Measurements from ENCODE around the gene MTHFS.

The MTHFS gene

DNA sequence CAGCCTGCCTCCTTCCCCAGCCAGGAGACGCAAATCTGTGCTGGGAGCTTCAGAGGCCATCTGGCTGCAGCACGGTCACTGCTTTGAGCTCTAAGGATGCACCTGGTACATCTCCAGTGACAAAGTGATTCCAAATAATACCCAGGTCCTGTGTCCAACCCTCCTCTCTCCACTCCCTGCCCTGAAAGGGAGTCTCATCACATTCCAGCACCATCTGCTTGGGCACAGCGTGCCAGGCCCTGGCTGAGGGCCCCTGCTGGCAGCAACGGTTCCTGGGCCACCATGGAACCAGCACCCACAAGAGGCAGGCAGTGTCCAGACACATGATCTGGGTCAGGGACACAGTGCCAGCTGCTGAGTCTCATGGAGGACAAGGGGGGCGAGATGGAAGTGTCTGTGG, 81.3 kb downstream of the MTHFS start:
- TF ChIP-seq, protein P1, sequence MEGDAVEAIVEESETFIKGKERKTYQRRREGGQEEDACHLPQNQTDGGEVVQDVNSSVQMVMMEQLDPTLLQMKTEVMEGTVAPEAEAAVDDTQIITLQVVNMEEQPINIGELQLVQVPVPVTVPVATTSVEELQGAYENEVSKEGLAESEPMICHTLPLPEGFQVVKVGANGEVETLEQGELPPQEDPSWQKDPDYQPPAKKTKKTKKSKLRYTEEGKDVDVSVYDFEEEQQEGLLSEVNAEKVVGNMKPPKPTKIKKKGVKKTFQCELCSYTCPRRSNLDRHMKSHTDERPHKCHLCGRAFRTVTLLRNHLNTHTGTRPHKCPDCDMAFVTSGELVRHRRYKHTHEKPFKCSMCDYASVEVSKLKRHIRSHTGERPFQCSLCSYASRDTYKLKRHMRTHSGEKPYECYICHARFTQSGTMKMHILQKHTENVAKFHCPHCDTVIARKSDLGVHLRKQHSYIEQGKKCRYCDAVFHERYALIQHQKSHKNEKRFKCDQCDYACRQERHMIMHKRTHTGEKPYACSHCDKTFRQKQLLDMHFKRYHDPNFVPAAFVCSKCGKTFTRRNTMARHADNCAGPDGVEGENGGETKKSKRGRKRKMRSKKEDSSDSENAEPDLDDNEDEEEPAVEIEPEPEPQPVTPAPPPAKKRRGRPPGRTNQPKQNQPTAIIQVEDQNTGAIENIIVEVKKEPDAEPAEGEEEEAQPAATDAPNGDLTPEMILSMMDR (IDR thresholded peaks at IDR 0.05; ENCODE audit: borderline replicate concordance, insufficient read depth, low read depth, low read length), result no peak
- no peak overlapping the region for H3K4me3 ChIP-seq (ENCODE audit: low read depth, low read length)

DNA sequence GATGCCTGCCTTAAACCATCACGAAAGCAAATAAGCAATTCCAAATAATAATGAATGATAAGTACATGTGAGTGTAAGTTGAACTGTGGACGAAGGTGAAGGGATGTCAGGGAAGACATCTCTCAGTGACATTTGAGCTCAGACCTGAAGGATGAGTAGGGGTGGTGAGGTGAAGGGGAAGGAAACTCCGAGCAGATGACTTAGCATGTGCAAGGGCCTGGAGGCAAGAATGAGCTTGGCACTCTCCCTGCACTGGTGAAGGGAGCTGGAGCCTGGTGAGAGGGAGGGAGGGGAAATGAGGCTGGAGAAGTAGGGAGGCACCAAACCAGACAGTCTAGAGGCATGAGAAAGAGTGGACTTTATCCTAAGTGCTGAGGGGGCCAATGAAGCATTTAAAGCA, 84.3 kb downstream of the MTHFS start:
- H3K4me3 ChIP-seq (ENCODE audit: low read depth, low read length), result no peak overlapping the region
- TF ChIP-seq, protein P1 (IDR thresholded peaks at IDR 0.05; ENCODE audit: borderline replicate concordance, insufficient read depth, low read depth, low read length), result no peak

DNA sequence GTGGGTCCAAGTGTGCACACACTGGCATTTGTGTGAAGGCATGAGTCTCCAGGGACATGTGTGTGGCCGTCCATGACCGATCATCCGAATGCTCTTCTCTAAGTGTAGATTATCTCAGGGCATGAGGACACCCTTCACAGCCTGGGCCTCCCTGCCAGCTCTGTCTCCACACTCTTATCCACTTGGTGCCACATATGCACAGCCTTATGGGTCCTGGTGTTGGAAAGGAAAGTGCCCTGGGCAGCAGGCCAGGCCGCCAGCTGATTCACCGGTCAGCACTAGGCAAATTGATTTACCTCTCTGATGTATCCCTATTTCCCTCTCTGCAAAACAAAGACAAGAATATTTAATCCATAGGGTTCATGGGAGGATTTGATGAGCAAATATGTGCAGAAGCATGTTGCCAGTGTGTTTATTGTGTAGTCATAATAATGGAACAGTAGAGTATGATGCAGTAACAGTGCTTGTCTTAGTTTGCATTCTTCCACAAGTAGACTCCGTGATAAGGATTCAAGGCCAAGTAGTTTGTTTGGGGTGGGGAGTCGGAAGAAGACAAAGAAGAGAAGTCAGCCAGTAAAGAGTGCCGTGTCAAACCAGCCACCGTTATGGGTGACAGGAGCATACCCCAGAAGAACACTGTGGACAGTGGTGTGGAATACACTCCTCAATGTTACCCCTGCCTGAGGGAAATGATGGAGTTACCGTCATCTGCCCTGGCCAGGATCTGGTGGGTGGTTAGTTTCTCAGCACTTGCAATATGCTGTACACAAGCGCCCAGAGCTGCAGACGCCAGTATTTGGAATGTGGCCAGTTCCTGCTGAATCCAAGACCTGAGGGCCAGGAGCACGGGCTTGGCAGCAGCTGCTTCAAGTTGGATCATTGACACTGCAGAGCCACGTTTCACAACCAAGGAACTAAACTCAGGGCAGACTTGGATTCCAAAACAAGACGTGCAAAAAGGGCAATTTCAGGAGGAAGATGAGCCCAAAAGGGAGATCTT, 85.1 kb downstream of the MTHFS start:
- TF ChIP-seq, protein P1 (IDR thresholded peaks at IDR 0.05; ENCODE audit: borderline replicate concordance, insufficient read depth, low read depth, low read length), result no peak
- no peak overlapping the region for H3K4me3 ChIP-seq (ENCODE audit: low read depth, low read length)

DNA sequence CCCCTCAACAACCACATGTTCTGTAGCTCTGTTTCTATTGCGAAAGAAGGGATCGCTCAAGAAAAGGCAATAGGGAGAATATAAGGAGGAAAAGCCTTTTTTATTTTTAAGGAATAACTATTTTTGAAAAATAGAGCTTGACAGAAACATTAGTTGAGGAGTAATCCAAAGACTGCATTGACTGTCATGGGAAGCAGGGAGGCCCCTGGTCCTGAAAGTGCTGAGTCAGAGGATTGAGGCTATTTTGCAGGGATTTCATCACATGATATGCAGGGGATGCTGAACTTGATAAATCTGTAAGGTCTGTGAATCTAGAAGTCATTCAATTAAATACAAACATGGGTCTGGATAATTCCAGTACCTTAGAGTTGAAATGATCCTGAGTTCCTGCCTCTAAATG, 92.0 kb downstream of the MTHFS start:
- no peak overlapping the region for H3K4me3 ChIP-seq (ENCODE audit: low read depth, low read length)
- TF ChIP-seq, protein P1 (IDR thresholded peaks at IDR 0.05; ENCODE audit: borderline replicate concordance, insufficient read depth, low read depth, low read length), result no peak

DNA sequence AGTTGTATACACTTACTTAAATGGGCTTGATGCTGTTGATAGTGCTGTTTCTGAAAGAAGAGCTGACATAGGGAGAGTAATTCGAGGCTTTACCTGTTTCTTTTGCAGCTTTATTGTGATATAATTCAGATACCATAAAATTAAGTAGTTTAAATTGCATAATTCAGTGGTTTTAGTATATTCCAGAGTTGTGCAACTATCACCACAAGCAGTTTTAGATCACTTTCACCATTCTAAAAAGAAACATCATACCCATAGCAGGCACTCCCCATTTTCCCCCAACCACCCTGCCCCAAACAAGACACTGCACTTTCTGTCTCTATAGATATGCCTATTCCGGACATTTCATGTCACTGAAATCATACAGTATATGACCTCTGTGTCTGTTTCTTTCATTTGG, 98.5 kb downstream of the MTHFS start:
- TF ChIP-seq, protein P1 (IDR thresholded peaks at IDR 0.05; ENCODE audit: borderline replicate concordance, insufficient read depth, low read depth, low read length), result no peak

More for the DNA sequence above, 98.5 kb downstream of the MTHFS start:
- no peak overlapping the region for H3K4me3 ChIP-seq (ENCODE audit: low read depth, low read length)

All from GM12875 (cell line).